MM.1S (cell line): ENCODE data around the gene CKLF.

Source experiments
- DNase-seq: peaks from one replicate; pipeline ENCODE4 v3.0.0-alpha.2; 2015
- H2AFZ ChIP-seq: fragments of 300-600 bp; sonication (generic); 2 replicates; pipeline ENCODE4 v1.6.0; 2016; ENCODE audit warnings: antibody characterized with exemption, low read length
- H3F3A ChIP-seq: fragments of 300-600 bp; sonication (generic); 2 replicates; pipeline ENCODE4 v1.6.1; 2016; ENCODE audit warnings: mild to moderate bottlenecking, antibody characterized with exemption, low read length, moderate library complexity, mixed read lengths; ENCODE audit not compliant: insufficient read depth
- H3K27ac ChIP-seq: fragments of 300-600 bp; sonication (generic); 2 replicates; pipeline ENCODE4 v1.5.1; 2016; ENCODE audit warnings: mild to moderate bottlenecking, low read length
- H3K27me3 ChIP-seq: fragments of 300-600 bp; sonication (generic); replicated peaks from 2 replicates; pipeline ENCODE4 v1.6.0; 2016; ENCODE audit warnings: low read length; ENCODE audit not compliant: insufficient read depth
- H3K36me3 ChIP-seq: fragments of 300-600 bp; sonication (generic); replicated peaks from 2 replicates; pipeline ENCODE4 v1.6.1; 2016; ENCODE audit warnings: mild to moderate bottlenecking, low read length, mixed read lengths; ENCODE audit not compliant: insufficient read depth
- H3K4me1 ChIP-seq: fragments of 300-600 bp; sonication (generic); 2 replicates; pipeline ENCODE4 v1.6.1; 2016; ENCODE audit warnings: low read length, mixed read lengths
- H3K4me2 ChIP-seq: fragments of 300-600 bp; sonication (generic); 2 replicates; pipeline ENCODE4 v1.6.0; 2016; ENCODE audit warnings: low read depth, low read length
- H3K4me3 ChIP-seq: fragments of 300-600 bp; sonication (generic); 2 replicates; pipeline ENCODE4 v1.5.1; 2016; ENCODE audit warnings: low read length, mixed read lengths
- H3K79me2 ChIP-seq: fragments of 300-600 bp; sonication (generic); 2 replicates; pipeline ENCODE4 v1.6.1; 2016; ENCODE audit warnings: mixed run types, low read length, mixed read lengths
- H3K9ac ChIP-seq: fragments of 300-600 bp; sonication (generic); 2 replicates; pipeline ENCODE4 v1.6.1; 2016; ENCODE audit warnings: low read length, mixed read lengths
- H3K9me2 ChIP-seq: fragments of 300-600 bp; sonication (generic); replicated peaks from 2 replicates; pipeline ENCODE4 v1.6.1; 2016; ENCODE audit warnings: mild to moderate bottlenecking, low read length, mixed read lengths; ENCODE audit not compliant: insufficient read depth
- H3K9me3 ChIP-seq: fragments of 300-600 bp; sonication (generic); replicated peaks from 2 replicates; pipeline ENCODE4 v1.6.1; 2016; ENCODE audit warnings: mild to moderate bottlenecking, low read length, mixed read lengths; ENCODE audit not compliant: insufficient read depth
- H4K20me1 ChIP-seq: fragments of 300-600 bp; sonication (generic); 2 replicates; pipeline ENCODE4 v1.6.1; 2016; ENCODE audit warnings: mild to moderate bottlenecking, low read length, moderate library complexity, mixed read lengths; ENCODE audit not compliant: insufficient read depth
- CTCF ChIP-seq: fragments of 300-600 bp; sonication (generic); IDR thresholded peaks from 2 replicates; pipeline ENCODE4 v1.5.1; 2016; ENCODE audit warnings: antibody characterized with exemption, low read length, mixed read lengths
- EZH2 ChIP-seq: fragments of 300-600 bp; sonication (generic); optimal IDR thresholded peaks from 2 replicates; pipeline ENCODE3; 2017; ENCODE audit warnings: low read depth, mild to moderate bottlenecking, antibody characterized with exemption, low read length, mixed read lengths
- EZH2phosphoT487 ChIP-seq: fragments of 300-600 bp; sonication (generic); IDR thresholded peaks from 2 replicates; pipeline ENCODE4 v1.6.1; 2018; ENCODE audit warnings: antibody characterized with exemption, low read length

Gene CKLF

GRCh38 chr16:66543541-66543940 lies 8.8 kb upstream of the CKLF start:
- Histone ChIP-seq H3F3A (peaks cover 12% of the 10 kb centered on the region), H3K9me3 (no peaks in the 10 kb centered on the region), H4K20me1 (no peaks in the 10 kb centered on the region), H3K4me2 (no peak overlapping the region), H3K27ac (no peak overlapping the region), H3K79me2 (0 out of 2 replicates have a peak, but pooled peaks cover 4% of the 10 kb centered on the region), H3K27me3 (no peaks in the 10 kb centered on the region), H3K36me3 (no peaks in the 10 kb centered on the region), H2AFZ (no peak overlapping the region), H3K4me3 (no peak overlapping the region), H3K4me1 (peaks cover 28% of the 10 kb centered on the region), H3K9ac (no peak overlapping the region), H3K9me2 (no peaks in the 10 kb centered on the region)
- DNase-seq: no peak
- TF ChIP-seq CTCF (no peak), EZH2 (no peak), EZH2phosphoT487 (no peak)

GRCh38 chr16:66544016-66544757 lies 8.2 kb upstream of the CKLF start:
- Histone ChIP-seq H3K4me2 (no peak overlapping the region), H3K27ac (no peak overlapping the region), H4K20me1 (no peaks in the 10 kb centered on the region), H3K27me3 (no peaks in the 10 kb centered on the region), H3K9ac (no peak overlapping the region), H3K9me2 (no peaks in the 10 kb centered on the region), H3K36me3 (no peaks in the 10 kb centered on the region), H3F3A (peaks cover 16% of the 10 kb centered on the region), H3K9me3 (no peaks in the 10 kb centered on the region), H3K4me1 (peaks cover 27% of the 10 kb centered on the region), H3K4me3 (no peak overlapping the region), H2AFZ (no peak overlapping the region), H3K79me2 (peaks cover 4% of the 10 kb centered on the region; the same call in 1 of the 2 replicates)
- no peak for DNase-seq
- no peak for TF ChIP-seq EZH2phosphoT487

GRCh38 chr16:66547101-66547989 lies 5.0 kb upstream of the CKLF start:
- Histone ChIP-seq H3K27ac (no peak overlapping the region), H3K9ac (no peak overlapping the region), H3F3A (peaks cover 30% of the 10 kb centered on the region), H3K27me3 (no peaks in the 10 kb centered on the region), H3K36me3 (no peaks in the 10 kb centered on the region), H3K4me2 (no peak overlapping the region), H3K79me2 (peaks cover 4% of the 10 kb centered on the region), H3K9me2 (no peaks in the 10 kb centered on the region), H2AFZ (no peak overlapping the region), H3K9me3 (no peaks in the 10 kb centered on the region), H3K4me3 (no peak overlapping the region), H4K20me1 (no peaks in the 10 kb centered on the region), H3K4me1 (peaks cover 29% of the 10 kb centered on the region)
- TF ChIP-seq EZH2 (no peak), EZH2phosphoT487 (no peak), CTCF (no peak)
- DNase-seq: no peak
